Epithelial cell of esophagus (primary cell): ENCODE data around the gene TOR1AIP2.

Experiments used
- DNase-seq: peaks from one replicate; pipeline ENCODE4 v3.0.0; 2010; ENCODE audit warnings: low read depth
- H3K4me3 ChIP-seq: 2 replicates; pipeline ENCODE4 v1.5.1; 2011; ENCODE audit warnings: mild to moderate bottlenecking, low read length, control low read depth
- CTCF ChIP-seq: IDR thresholded peaks from 2 replicates; pipeline ENCODE4 v1.5.1; 2011; ENCODE audit warnings: low read depth, mild to moderate bottlenecking, low read length, control low read depth, inconsistent platforms; ENCODE audit not compliant: insufficient read depth; ENCODE audit errors: missing control alignments

Gene TOR1AIP2

GRCh38 chr1:179875596-179876299, 1.9 kb downstream of the TOR1AIP2 start:
- H3K4me3 ChIP-seq: peak overlapping the region; percentile 58
- no peak for TF ChIP-seq CTCF
- no peak for DNase-seq

- TF ChIP-seq CTCF: no peak
- no peak overlapping the region for H3K4me3 ChIP-seq
- no peak for DNase-seq
These were observed 4.2 kb downstream of the TOR1AIP2 start for GRCh38 chr1:179873438-179873851.

GRCh38 chr1:179872558-179872957, 5.0 kb downstream of the TOR1AIP2 start:
- DNase-seq: no peak
- no peak for TF ChIP-seq CTCF
- no peak overlapping the region for H3K4me3 ChIP-seq

GRCh38 chr1:179871940-179872339, 5.7 kb downstream of the TOR1AIP2 start:
- DNase-seq: no peak
- TF ChIP-seq CTCF: no peak
- H3K4me3 ChIP-seq: no peak overlapping the region

- no peak for DNase-seq
- no peak for TF ChIP-seq CTCF
- H3K4me3 ChIP-seq: no peak overlapping the region
These were observed 6.7 kb downstream of the TOR1AIP2 start for GRCh38 chr1:179870870-179871269.

GRCh38 chr1:179867493-179868330, 9.9 kb downstream of the TOR1AIP2 start:
- H3K4me3 ChIP-seq: no peak overlapping the region
- TF ChIP-seq CTCF: peak; percentile 64
- peak; percentile 50 for DNase-seq

GRCh38 chr1:179866616-179867015, 11.0 kb downstream of the TOR1AIP2 start:
- no peak for TF ChIP-seq CTCF
- DNase-seq: no peak
- no peak overlapping the region for H3K4me3 ChIP-seq
